GDM1 (cell line): ENCODE results near the gene FMNL1.

Experiments used
- DNase-seq: peaks from one replicate; lab custom pipeline; 2025; lab: John Stamatoyannopoulos, UW

FMNL1 gene

DNA sequence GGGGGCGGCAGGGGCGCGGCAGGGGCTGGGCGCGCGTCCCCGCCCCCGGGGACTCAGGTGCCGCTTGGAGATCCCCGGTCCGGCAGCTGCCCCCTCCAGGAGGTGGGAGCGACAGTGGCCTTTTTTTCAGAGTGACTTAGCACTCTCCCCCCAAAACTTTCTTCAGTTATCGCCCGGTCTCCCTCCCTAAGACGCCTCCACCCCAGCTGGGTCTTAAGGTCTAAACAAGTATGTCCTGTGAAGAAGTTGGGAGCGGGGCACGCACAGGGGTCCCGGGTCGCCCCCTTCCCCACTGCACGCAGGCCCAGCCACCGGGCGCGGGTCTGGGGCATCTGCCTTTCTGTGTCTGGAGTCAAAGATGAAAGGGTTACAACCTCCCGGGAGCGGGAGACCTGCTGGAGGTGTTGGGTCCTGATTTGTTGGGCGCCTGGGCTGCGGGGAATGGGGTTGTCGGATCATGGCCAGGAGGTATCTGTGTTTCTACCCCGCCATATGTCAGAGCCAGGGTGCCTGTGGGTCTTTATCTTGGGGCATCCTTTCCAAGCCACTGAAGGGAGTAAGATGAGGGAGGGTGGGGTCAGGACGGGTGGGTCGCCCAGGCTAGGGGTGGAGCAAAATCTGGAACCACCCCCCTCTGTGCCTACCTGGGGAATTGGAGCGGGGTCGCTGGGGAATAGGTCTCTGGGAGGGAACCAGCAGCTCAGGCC lies 757 bp downstream of the FMNL1 start:
- DNase-seq: no peak

DNA sequence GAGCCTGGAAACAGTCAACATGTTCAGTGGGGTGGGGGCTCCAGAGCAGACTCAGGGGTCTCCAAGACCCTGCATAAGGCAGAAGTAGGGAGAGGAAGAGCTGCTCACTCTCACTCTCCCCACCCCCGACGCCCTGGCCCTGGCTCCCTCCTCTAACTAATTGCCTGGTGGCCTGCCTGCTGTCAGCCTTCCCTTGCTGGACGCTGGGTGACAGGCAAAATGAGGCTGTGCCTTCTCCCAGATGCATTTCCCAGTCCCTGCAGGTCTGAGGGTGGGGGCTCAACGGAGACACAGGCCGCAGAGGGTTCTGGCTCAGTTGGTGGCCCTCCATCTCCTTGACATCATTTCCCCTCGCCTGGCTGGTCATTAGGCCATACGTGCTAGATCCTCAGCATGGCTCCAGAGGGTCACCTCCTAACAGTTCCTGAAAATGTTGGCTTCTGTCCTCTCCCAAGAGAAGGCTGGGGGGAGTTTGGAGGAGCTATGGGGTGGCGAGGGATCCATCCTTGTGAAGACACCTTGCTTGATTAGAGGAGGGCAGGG lies 1.4 kb downstream of the FMNL1 start:
- no peak for DNase-seq

DNA sequence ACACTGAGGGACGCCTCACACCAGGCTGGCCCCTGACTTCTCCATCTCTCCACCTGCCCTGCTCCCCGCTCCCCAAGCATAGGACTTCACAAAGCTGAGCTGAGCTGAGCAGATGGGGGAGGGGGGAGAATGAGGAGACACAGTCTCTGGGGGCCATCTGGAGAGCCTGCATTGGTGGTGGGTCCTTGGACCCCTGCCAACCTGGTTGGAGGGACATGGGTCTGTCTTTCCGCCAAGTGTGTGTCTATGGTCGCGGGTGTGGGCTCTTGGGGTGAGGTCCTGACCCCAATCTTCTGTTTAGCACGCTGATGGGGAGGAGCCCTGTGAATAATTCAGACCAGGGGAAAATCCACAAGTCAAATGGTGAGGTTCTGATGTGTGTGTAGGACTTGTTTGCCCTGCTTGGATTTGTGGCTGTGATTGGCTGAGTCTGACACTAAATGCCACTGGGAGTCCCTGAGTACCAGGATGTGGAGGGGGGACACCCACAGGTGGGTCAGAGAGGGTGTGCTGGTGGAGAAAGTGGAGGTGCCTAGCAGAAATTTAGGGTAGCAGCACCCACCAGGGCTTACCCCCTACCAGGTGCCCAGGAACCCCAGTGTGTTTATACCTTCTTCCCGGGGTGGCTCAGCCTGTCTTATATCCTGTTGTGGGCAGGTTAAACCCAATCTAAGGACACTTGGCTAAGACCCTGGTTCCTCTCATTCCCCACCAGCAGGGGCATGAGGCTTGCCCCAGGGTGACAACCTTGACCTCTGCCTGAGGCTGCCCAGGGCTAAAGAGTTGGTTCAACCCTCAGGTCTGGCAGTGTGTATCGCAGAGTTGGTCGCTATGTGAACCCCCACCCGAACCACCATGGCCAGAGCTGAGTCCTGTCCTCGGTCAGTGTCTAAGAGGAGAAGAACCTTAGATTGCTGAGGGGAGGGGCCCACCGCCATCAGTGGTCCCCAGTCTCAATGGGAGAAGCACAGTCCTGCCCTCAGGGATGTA lies 2.1 kb downstream of the FMNL1 start:
- DNase-seq: no peak

DNA sequence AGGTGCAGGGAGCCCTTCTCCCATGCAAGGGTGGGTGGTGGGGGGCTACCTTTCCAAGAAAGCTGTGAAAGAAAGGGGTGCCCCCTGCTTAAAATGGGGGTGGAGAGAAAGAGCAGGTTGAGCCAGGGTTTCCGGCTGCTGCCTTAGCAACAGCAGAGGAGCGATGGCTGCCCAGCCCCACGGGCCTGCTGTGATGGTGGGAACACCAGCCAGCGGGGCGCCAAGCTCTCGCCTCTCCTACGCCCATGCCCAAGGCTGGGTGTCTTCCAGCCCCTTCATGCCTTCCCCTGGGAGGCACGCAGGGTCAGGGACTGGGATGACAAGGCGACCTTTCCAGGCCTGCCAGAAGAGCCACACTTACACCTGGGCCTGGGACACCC lies 3.0 kb downstream of the FMNL1 start:
- DNase-seq: no peak

DNA sequence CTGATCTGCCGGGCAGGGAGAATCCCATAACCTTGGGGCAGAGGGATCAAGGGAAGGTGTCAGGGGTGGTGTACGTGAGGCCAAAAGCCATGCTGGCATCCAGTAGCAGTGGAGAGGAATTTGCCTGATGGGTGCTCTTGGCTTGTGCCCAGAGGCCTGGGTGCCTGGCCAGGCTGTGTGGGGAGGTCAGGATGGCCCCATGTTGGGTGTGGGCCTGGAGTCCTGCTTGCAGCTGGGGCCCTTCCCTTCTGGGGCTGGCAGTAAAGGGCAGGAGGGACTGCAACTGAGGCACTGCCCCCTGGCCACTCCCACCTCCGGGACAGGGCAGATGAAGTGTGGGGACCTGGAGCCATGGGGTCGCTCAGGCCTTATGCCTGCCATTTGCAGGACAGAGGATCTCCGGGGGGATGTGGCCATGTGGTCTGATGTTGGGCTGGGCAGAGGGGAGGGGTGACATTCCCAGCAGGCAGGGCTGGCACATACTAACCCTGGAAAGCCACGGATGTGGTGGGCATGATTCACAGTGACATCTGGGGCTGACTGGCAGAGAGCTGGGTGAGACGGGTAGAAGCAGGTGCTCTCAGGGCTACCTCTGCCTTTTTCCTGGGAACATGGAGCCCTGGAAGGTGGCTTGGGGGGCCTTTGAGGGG lies 3.5 kb downstream of the FMNL1 start:
- peak; percentile 56 for DNase-seq

DNA sequence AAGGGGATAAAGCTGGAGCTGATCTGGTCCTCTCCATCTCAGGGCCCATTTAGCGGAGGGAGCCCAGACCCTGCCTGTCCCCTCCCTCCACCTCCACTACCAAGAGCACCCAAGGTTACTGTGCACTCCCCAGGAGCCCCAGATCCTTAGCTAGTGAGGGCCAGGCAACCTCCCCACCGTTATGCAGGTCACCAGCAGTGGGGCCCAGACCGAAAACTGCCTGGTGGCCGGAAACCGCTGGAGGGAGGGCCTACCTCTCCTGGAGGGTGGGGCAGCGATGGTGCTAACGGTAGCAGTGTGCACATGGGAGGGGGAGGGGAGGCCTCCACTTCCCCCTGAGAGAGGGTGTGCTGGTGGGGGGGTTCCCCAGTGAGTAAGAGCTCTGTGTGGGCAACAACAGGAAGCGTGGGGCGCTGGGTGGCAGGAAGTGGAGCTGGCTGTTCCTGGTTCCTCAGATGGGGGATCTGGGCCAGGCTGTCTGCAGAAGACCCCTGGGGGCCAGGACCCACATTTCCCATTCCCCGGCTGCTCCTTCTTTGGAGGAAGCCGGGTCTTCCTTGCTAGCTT lies 4.4 kb downstream of the FMNL1 start:
- peak; percentile 99 for DNase-seq

DNA sequence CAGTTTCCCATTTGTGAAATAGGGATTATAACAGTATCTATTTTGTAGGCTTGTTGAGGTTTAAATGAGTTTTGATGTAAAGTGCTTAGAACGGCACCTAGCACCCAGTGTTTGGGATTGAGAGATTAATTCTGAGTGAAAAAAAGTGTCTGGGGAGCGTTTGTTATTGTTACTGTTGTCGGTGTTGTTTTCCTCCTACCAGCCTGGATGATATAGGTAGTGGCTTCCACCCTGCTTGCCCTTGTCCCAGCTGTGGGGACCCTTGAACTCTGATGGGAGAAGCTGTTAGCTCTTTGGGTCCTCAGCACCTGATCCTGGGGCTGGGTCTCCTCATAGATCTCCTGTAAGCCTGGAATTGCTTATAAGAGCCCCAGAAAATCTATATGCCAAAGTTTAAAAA lies 4.9 kb downstream of the FMNL1 start:
- no peak for DNase-seq

DNA sequence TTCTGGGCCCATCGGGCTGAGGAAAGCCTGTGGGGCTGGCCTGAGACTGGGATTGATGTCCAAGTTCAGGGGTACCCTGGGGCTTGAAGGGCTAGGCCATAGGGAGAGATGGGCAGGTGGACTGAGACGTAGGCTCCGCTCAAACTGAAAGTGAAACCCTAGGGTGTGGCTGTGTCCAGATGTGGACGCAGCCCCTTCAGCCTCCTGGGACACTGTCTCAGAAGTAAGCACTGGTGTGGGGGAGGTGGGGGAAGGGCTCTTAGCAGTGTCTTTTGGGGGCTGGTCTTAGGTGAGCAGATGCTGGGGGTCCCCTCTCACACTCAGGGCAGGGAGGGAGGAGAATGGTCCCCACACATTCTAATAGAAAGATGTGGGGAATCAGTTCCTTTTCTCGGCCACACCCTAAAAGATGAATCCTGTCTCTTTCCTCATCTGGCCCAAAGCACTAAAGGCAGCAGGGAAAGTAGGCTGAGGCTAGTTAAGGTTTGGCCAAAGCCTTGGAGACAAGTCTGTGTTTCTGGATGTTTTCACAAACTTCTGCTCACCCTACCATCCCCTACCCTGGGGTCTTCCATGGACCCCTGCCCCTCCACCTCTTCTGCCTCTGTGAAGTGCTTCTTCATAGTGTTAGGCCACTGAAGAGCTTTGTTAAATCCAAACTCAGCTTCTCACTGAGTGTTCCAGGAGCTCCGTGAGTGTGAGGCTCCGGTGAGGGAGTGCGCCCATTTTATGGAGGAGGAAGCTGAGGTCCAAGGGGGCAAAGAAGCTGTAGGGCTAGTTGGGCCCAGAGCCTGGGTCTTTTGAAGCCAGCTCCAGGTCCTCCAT lies 5.6 kb downstream of the FMNL1 start:
- DNase-seq: no peak

DNA sequence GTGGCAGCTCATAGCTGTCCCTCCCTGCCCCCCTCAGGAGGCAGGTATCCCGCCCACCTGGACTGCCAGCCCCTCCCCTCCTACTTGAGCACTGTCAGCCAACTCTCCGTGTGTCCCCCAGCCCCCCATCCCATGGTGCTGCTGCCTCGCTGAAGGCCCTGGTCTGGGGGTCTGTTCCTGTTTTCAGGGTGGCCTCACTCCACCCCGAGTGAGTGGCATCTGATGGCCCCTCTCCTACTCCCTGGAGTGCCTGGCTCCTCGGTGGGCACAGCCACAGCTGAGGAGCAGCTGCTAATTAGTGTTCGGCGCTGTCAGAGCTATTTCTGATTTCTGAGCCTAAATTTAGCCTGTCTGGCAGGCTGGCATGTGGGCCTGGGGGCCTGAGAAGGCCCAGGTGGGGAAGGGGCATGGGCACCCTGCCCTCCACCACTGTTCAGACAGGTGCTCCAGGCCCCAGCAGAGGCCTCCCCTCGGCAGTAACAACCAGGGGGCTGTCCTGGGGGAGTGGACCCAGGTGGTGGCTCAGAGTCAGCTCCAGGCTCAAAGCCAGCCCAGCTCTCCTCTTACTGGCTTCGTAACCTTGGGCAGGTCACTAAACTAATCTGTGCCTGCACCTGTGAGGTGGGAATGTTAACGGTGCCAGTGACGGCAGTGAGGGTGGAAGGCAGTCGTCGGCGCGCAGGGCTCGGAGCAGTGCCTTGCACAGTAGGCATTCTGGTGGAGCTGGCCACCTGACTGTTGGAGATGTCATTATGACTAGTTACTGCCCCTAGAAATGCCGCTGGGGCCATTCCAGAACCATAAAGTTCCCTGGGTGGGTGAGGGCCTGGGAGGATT lies 6.5 kb downstream of the FMNL1 start:
- no peak for DNase-seq

DNA sequence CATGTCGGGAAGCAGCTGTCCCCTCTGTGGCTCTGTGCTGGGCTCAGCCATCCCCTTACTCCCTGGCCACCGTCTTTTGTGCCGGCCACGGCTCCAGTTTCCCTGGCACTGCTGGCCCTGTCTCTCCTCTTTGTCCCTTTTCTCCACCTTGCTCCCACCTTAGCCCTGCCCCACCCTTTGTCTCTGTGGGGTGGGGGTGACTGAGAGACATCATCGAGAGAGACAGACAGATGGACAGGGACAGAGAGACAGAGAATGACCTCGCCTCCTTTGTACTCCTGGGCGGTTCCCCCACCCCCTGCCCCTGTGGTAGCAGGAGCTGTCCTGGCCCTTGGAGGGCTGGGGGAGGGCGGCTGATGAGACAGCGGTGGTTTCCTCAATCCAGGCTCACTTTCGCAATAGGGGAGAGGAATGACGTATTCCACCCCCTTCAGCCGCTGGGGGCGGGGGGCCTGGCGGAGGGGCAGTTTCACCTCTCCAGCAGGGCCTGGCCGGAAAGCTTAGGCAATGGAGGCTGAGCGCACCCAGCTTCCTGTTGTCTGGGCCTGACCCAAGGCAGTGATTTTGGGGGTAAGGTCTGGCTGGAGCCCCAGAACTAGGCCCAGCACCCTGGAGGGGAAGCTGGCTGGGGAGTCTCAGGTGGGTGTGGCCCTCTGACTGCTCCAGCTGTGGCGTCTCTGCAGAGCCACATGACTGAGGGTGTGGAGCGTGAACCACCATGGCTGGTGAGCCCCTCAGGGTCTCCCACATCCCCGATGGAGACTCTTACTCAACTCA lies 7.3 kb downstream of the FMNL1 start:
- DNase-seq: peak; percentile 65

DNA sequence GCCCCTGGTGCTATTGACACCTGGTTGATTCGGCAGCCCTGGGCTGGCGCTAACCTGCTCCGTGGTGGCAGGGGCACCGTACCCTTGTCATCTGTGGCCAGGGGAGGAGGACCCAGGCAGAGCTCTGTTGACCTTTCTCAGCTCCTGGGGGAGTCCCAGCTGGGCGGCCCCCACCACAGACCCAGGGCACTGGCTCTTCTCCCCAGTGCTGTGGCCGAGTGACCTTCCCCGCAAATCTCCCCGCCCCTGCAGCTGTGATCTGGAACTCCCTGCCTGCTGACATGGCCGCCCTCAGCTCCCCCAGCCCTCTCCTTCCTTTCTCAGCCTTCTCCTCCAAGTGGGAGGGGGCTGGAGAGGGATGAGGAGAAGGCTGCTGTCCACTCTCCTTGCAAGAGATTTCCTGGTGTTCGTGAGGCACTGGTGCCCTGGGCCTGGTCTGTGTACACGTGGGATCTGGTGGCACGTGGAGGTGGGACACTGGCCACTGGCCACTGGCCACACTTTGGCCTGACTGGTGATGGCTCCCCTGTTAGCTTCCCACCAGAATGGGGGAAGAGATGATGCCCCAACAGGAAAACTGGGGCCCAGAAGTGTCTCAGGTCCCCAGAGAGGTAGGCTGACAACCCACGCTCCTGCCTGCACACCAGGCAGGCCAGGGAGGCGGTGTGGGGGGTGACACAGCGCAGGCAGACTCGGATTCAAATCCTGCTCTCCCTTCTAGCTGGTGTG lies 8.2 kb downstream of the FMNL1 start:
- no peak for DNase-seq

DNA sequence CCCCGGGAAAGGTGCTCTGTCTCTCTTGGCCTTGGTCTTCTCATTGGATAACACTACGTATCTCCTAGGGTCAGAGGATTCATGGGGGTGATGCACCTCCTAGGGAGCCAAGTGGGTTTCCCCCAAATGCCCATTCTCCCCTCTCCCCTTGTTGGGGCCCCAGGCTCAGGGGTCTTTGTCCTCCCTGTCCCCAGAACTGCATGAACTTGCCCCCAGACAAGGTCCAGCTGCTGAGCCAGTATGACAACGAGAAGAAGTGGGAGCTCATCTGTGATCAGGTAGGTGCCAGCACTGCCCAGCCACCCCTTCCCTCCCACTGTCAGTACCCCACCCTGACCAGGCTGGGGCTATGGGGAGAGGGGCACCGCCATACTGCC lies 8.7 kb downstream of the FMNL1 start:
- DNase-seq: no peak

DNA sequence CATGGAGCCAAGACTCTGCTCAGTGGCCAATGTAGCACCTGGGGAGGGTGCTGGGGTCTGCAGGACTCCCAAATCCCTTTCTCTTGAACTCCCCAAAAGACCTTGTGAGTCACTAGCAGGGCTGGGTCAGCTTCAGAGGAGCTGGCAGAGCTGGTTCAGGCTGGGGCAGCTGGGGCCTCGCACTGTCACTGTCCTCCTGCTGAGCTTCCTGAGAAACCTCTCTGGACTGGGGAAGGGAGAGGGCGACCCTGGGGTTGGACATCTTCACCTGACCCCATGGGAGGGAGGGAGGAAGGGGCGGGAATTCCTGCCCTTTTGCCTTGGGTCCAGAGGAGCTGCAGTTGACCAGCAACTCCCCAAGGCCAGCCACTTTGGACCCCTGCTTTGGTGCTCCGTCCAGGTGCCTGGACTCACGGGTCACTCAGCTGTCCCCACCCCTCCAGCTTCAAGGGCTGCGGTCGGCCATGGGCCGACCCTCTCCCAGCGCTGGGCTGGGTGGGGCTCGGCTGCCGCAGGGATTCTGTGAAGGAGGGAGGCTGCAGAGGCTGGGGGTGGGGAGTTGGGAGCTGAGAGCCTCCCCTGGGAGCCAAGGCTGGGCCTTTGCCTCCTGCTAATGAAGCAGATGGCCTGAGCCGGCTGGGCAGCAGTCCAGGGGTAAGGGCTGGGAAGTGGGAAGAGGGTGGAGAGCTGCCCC lies 9.2 kb downstream of the FMNL1 start:
- DNase-seq: no peak

DNA sequence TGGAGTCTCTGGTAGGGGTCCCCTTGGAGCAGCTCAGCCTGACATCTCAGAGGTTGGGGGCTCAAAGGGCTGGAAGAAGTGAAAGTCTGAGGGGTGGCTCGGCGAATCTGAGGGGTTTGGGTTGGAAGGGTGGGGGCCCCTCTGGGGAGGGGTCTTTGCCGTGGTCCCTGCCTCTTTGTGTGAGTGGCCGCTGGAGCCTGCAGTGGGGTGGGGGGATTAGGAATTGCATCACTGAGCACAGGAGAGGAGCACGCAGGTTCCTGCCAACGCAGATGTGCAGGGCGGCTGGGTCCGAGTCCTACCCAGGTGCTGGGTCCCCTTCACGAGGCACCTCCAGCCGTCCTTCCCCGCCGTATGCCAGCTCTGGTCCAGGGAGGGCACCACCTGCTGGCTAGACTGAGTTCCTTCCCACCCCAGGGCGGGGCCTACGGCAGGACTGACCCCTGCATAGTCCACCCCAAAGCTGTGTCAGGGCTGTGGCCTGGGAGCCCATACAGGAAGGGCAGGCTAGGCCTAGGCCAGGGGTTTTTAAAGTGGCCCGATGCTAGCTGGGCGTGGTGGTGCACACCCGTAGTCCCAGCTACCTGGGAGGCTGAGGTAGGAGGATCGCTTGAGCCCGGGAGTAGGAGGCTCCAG lies 9.9 kb downstream of the FMNL1 start:
- no peak for DNase-seq

DNA sequence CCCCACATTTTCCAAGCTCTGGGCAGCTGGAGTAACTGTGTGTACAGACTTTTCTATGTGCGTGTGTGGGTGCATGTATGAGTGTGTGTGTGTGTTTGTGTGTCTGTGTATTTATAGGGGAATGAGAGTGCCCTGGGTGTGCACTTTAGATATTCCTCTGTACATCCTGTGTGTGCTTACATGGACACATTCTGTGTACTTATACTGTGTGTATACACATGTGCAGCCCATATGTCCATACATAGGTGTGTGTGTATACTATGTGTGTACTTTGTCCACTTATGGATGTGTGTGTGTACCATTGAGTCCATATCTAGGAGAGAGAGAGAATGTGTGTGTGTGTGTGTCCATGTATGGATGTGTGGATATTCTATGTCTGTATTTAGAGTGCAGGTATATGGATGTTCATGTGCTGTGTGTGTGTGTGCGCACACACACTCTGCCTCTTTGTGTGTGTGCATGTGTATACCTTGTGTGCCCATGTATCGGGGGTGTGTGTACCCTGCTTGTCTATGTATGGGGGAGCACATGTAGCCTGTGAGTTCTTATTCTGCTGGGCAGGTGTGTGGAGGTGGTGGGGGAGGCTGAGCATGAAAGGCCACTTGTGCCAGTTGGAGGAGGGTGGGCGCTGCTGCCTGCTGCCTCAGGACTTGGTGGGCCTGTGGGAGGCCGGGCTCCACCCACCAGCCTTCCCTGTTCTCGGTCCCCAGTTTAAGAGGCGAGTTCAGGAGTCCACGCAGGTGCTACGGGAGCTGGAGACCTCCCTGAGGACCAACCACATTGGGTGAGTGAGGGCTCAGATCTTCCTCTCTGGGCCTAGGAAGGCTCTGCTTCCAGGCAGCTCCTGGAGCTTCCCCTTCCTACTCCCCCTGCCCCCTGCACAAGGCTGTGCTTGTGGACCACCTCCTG lies 11.1 kb downstream of the FMNL1 start:
- DNase-seq: no peak

DNA sequence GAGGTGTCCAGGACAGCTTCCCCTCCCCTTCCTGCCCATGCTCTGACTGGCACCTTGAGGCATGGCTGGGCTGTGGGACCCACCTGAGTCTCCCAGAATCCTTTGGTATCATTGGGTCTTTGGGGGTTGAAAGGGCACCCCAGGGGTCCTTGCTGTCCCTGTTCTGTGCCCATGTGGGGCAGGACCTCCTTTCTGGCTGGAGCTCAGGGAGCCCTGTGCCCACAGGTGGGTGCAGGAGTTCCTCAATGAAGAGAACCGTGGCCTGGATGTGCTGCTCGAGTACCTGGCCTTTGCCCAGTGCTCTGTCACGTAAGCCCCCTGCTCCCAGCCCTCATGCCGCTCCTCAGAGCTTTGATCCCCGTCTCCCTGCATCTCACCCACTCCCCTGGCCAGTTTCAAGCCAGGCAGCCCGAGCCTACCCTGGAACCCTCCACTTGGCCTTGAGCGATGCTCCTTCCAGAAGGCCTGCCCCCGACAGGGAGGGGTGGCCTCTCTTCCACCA lies 11.8 kb downstream of the FMNL1 start:
- DNase-seq: no peak
